ENCODE data around the gene EXD2. TPM values are rescaled to one million over a fixed set of nuclear protein-coding genes. Genes with fewer than 3 reads are reported as not detected.

The EXD2 gene
- total and polyA plus RNA-seq, 2 experiments from 2014 or later, result 17.3 to 20.1 TPM

GRCh38 chr14:69226178-69226577, 34.9 kb downstream of the EXD2 start:
- DNase-seq, result no peak

GRCh38 chr14:69226736-69227135, 35.4 kb downstream of the EXD2 start:
- Histone ChIP-seq H4K20me1 (ENCODE audit: insufficient read depth) (no peaks in the 10 kb centered on the region), H3K4me2 (ENCODE audit: unreplicated experiment) (no peak overlapping the region), H3F3A (ENCODE audit: insufficient read depth) (no peaks in the 10 kb centered on the region), H3K9ac (no peak overlapping the region), H3K4me1 (ENCODE audit: insufficient read depth) (peaks cover 11% of the 10 kb centered on the region), H3K9me3 (ENCODE audit: low read depth) (no peaks in the 10 kb centered on the region), H3K27me3 (replicated peaks; ENCODE audit: insufficient read depth) (no peaks in the 10 kb centered on the region), H3K9me2 (ENCODE audit: insufficient read depth) (no peaks in the 10 kb centered on the region), H3K79me2 (ENCODE audit: insufficient read depth) (no peaks in the 10 kb centered on the region), H3K27ac (no peak overlapping the region), H3K4me3 (no peak overlapping the region), H2AFZ (no peak overlapping the region), H3K36me3 (ENCODE audit: low read depth) (no peaks in the 10 kb centered on the region)
- WGBS, 2 experiments (ENCODE audit: low coverage in 1 of 2, low lambda C conversion rate in 2 of 2, missing lambda C conversion rate in 2 of 2), result 77 to 80% methylated on average over 2 of the region's 2 CpGs
- TF ChIP-seq EZH2phosphoT487 (IDR thresholded peaks at IDR 0.05; ENCODE audit: insufficient read depth, low read depth) (no peak), EZH2 (IDR thresholded peaks at IDR 0.05; ENCODE audit: insufficient read depth, poor library complexity, severe bottlenecking) (no peak)
- DNase-seq, result peak; percentile 20
- in situ Hi-C loops (cut with MboI), result loop anchor here (25.0 kb wide), 1 partner anchor 236 kb away; no protein-coding TSS in a partner anchor

More at GRCh38 chr14:69226178-69226577, 34.9 kb downstream of the EXD2 start:
- no peak overlapping the region for H3K9ac ChIP-seq
- TF ChIP-seq EZH2phosphoT487 (IDR thresholded peaks at IDR 0.05; ENCODE audit: insufficient read depth, low read depth) (no peak), EZH2 (IDR thresholded peaks at IDR 0.05; ENCODE audit: insufficient read depth, poor library complexity, severe bottlenecking) (no peak)
- no peaks in the 10 kb centered on the region for H3K79me2 ChIP-seq (ENCODE audit: insufficient read depth)
- no peaks in the 10 kb centered on the region for H3F3A ChIP-seq (ENCODE audit: insufficient read depth)
- no peaks in the 10 kb centered on the region for H3K27me3 ChIP-seq (replicated peaks; ENCODE audit: insufficient read depth)
- no peaks in the 10 kb centered on the region for H3K9me2 ChIP-seq (ENCODE audit: insufficient read depth)
- no peaks in the 10 kb centered on the region for H4K20me1 ChIP-seq (ENCODE audit: insufficient read depth)
- no peak overlapping the region for H3K4me3 ChIP-seq
- H2AFZ ChIP-seq, result no peak overlapping the region
- H3K4me2 ChIP-seq (ENCODE audit: unreplicated experiment), result no peak overlapping the region
- 87 to 90% methylated on average over 9 of the region's 9 CpGs for WGBS, 2 experiments (ENCODE audit: low coverage in 1 of 2, low lambda C conversion rate in 2 of 2, missing lambda C conversion rate in 2 of 2)
- in situ Hi-C loops (cut with MboI), result loop anchor here (25.0 kb wide), 1 partner anchor 236 kb away; no protein-coding TSS in a partner anchor
- H3K4me1 ChIP-seq (ENCODE audit: insufficient read depth), result peaks cover 11% of the 10 kb centered on the region
- H3K36me3 ChIP-seq (ENCODE audit: low read depth), result no peaks in the 10 kb centered on the region
- H3K27ac ChIP-seq, result no peak overlapping the region
- H3K9me3 ChIP-seq (ENCODE audit: low read depth), result no peaks in the 10 kb centered on the region

GRCh38 chr14:69231486-69231885, 40.2 kb downstream of the EXD2 start:
- Histone ChIP-seq H3K4me3 (no peak overlapping the region), H3K9me3 (ENCODE audit: low read depth) (no peaks in the 10 kb centered on the region), H3K79me2 (ENCODE audit: insufficient read depth) (no peaks in the 10 kb centered on the region), H3F3A (ENCODE audit: insufficient read depth) (no peaks in the 10 kb centered on the region), H3K36me3 (ENCODE audit: low read depth) (no peaks in the 10 kb centered on the region), H3K4me2 (ENCODE audit: unreplicated experiment) (no peak overlapping the region), H2AFZ (no peak overlapping the region), H3K27me3 (replicated peaks; ENCODE audit: insufficient read depth) (no peaks in the 10 kb centered on the region), H3K4me1 (ENCODE audit: insufficient read depth) (peaks cover 9% of the 10 kb centered on the region), H3K27ac (no peak overlapping the region), H3K9ac (no peak overlapping the region), H4K20me1 (ENCODE audit: insufficient read depth) (no peaks in the 10 kb centered on the region), H3K9me2 (ENCODE audit: insufficient read depth) (no peaks in the 10 kb centered on the region)
- no peak for DNase-seq
- TF ChIP-seq EZH2 (IDR thresholded peaks at IDR 0.05; ENCODE audit: insufficient read depth, poor library complexity, severe bottlenecking) (no peak), EZH2phosphoT487 (IDR thresholded peaks at IDR 0.05; ENCODE audit: insufficient read depth, low read depth) (no peak)
- in situ Hi-C loops (cut with MboI), result loop anchor here (25.0 kb wide), 1 partner anchor 231 kb away; no protein-coding TSS in a partner anchor
- WGBS, 2 experiments (ENCODE audit: low coverage in 1 of 2, low lambda C conversion rate in 2 of 2, missing lambda C conversion rate in 2 of 2), result 88 to 95% methylated on average over 2 of the region's 2 CpGs

- no peak overlapping the region for H3K4me3 ChIP-seq
- H3F3A ChIP-seq (ENCODE audit: insufficient read depth), result no peaks in the 10 kb centered on the region
- no peaks in the 10 kb centered on the region for H3K36me3 ChIP-seq (ENCODE audit: low read depth)
- H4K20me1 ChIP-seq (ENCODE audit: insufficient read depth), result no peaks in the 10 kb centered on the region
- no peak overlapping the region for H2AFZ ChIP-seq
- no peak overlapping the region for H3K4me2 ChIP-seq (ENCODE audit: unreplicated experiment)
- DNase-seq, result no peak
- no peak overlapping the region for H3K27ac ChIP-seq
- no peaks in the 10 kb centered on the region for H3K9me3 ChIP-seq (ENCODE audit: low read depth)
- H3K27me3 ChIP-seq (replicated peaks; ENCODE audit: insufficient read depth), result no peaks in the 10 kb centered on the region
- 0 out of 2 replicates have a peak, but pooled peaks cover under 1% of the 10 kb centered on the region for H3K4me1 ChIP-seq (ENCODE audit: insufficient read depth)
- no peaks in the 10 kb centered on the region for H3K79me2 ChIP-seq (ENCODE audit: insufficient read depth)
- TF ChIP-seq EZH2 (IDR thresholded peaks at IDR 0.05; ENCODE audit: insufficient read depth, poor library complexity, severe bottlenecking), result no peak
- no peak for TF ChIP-seq EZH2phosphoT487 (IDR thresholded peaks at IDR 0.05; ENCODE audit: insufficient read depth, low read depth)
- 78 to 87% methylated on average over 3 of the region's 3 CpGs for WGBS, 2 experiments (ENCODE audit: low coverage in 1 of 2, low lambda C conversion rate in 2 of 2, missing lambda C conversion rate in 2 of 2)
- no peak overlapping the region for H3K9ac ChIP-seq
- in situ Hi-C loops (cut with MboI), result loop anchor here (25.0 kb wide), 1 partner anchor 230 kb away; no protein-coding TSS in a partner anchor
- H3K9me2 ChIP-seq (ENCODE audit: insufficient read depth), result no peaks in the 10 kb centered on the region
Measured at GRCh38 chr14:69232388-69232787, 41.1 kb downstream of the EXD2 start.

- Histone ChIP-seq H3K36me3 (ENCODE audit: low read depth) (peaks cover 5% of the 10 kb centered on the region), H2AFZ (no peak overlapping the region), H3K27ac (no peak overlapping the region), H3K79me2 (ENCODE audit: insufficient read depth) (no peaks in the 10 kb centered on the region), H3K9me2 (ENCODE audit: insufficient read depth) (no peaks in the 10 kb centered on the region), H3K4me3 (no peak overlapping the region), H3K27me3 (replicated peaks; ENCODE audit: insufficient read depth) (no peaks in the 10 kb centered on the region), H3K4me1 (ENCODE audit: insufficient read depth) (no peaks in the 10 kb centered on the region), H3K9me3 (ENCODE audit: low read depth) (no peaks in the 10 kb centered on the region), H3F3A (ENCODE audit: insufficient read depth) (no peaks in the 10 kb centered on the region), H4K20me1 (ENCODE audit: insufficient read depth) (no peaks in the 10 kb centered on the region), H3K9ac (no peak overlapping the region), H3K4me2 (ENCODE audit: unreplicated experiment) (no peak overlapping the region)
- in situ Hi-C loops (cut with MboI), result loop anchor here (25.0 kb wide), 1 partner anchor 228 kb away; no protein-coding TSS in a partner anchor
- no peak for TF ChIP-seq EZH2phosphoT487 (IDR thresholded peaks at IDR 0.05; ENCODE audit: insufficient read depth, low read depth)
- TF ChIP-seq EZH2 (IDR thresholded peaks at IDR 0.05; ENCODE audit: insufficient read depth, poor library complexity, severe bottlenecking), result no peak
- no peak for DNase-seq
Measured at GRCh38 chr14:69234106-69234505, 42.8 kb downstream of the EXD2 start.

All from GM23248 (cell line).